ENCODE measurements around the gene WDFY3. TPM values are rescaled to one million over a fixed set of nuclear protein-coding genes. Genes with fewer than 3 reads are reported as not detected.
"Not testable (repeated sequence)": the region's sequence is repeated elsewhere in the genome, so short reads cannot be mapped to it uniquely, and the experiment has no call there.

Gene WDFY3
- total and polyA plus RNA-seq, 8 donors = 3.2 to 163 (median 28.4) TPM

DNA sequence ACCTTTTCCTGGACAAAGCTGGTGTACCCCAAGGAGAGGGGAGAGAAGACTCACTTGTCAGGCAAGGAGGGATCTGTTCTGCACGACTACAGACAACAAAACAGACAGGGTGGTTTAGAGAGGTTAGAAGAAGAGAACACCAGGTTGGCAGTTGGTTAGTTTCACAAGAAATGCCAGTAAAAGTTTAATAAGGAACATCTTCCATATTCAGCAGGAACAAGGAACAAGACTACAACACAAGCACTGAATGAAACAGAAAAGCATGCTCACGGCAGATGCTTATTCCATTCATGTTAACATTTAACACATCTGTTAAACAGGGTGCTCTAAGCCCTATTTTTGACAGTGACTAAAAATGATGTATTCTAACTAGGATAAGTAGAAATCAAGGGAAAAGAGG, 158.2 kb downstream of the WDFY3 start:
- Histone ChIP-seq H3K27ac (no peak overlapping the region), H3K27me3 (no peaks in the 10 kb centered on the region), H3K4me1 (peaks cover 0 to 6% (median 0%) of the 10 kb centered on the region in 4 donors), H3K4me3 (no peak overlapping the region), H3K36me3 (peaks cover 0 to 38% (median 28%) of the 10 kb centered on the region in 4 donors), H3K9me3 (no peaks in the 10 kb centered on the region)
- DNase-seq = no peak
- WGBS, 5 donors = 79 to 90% (median 88%) methylated on average over 2 of the region's 2 CpGs
- TF ChIP-seq POLR2AphosphoS5 (IDR thresholded peaks at IDR 0.05) = no peak
- TF ChIP-seq, protein P1, sequence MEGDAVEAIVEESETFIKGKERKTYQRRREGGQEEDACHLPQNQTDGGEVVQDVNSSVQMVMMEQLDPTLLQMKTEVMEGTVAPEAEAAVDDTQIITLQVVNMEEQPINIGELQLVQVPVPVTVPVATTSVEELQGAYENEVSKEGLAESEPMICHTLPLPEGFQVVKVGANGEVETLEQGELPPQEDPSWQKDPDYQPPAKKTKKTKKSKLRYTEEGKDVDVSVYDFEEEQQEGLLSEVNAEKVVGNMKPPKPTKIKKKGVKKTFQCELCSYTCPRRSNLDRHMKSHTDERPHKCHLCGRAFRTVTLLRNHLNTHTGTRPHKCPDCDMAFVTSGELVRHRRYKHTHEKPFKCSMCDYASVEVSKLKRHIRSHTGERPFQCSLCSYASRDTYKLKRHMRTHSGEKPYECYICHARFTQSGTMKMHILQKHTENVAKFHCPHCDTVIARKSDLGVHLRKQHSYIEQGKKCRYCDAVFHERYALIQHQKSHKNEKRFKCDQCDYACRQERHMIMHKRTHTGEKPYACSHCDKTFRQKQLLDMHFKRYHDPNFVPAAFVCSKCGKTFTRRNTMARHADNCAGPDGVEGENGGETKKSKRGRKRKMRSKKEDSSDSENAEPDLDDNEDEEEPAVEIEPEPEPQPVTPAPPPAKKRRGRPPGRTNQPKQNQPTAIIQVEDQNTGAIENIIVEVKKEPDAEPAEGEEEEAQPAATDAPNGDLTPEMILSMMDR (IDR thresholded peaks at IDR 0.05) = no peak
- no peak for TF ChIP-seq EP300 (IDR thresholded peaks at IDR 0.05)
- TF ChIP-seq POLR2A (IDR thresholded peaks at IDR 0.05) = no peak
- intact Hi-C loops (cut with DNase I; ENCODE audit: low total_unique reads) = no loop called here

DNA sequence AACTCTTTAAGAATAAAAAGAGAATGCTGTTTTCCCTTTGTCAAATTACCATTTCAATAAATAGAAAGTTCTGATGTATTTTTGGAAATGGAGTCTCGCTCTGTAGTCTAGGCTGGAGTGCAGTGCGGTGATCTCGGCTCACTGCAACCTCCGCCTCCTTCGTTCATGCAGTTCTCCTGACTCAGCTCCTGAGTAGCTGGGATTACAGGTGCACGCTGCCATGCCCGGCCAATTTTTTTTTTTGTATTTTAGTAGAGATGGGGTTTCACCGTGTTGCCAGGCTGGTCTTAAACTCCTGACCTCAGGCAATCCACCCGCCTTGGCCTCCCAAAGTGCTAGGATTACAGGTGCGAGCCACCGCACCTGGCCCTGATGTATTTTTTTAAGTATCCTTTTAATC, 159.9 kb downstream of the WDFY3 start:
- H3K4me1 ChIP-seq; H3K27me3 ChIP-seq; intact Hi-C loops (cut with DNase I; ENCODE audit: low total_unique reads); H3K9me3 ChIP-seq; DNase-seq; H3K4me3 ChIP-seq; H3K27ac ChIP-seq: not testable (repeated sequence)
- 95 to 98% (median 97%) methylated on average over 11 of the region's 11 CpGs for WGBS, 5 donors
- peaks cover 3 to 56% (median 46%) of the 10 kb centered on the region in 4 donors for H3K36me3 ChIP-seq

DNA sequence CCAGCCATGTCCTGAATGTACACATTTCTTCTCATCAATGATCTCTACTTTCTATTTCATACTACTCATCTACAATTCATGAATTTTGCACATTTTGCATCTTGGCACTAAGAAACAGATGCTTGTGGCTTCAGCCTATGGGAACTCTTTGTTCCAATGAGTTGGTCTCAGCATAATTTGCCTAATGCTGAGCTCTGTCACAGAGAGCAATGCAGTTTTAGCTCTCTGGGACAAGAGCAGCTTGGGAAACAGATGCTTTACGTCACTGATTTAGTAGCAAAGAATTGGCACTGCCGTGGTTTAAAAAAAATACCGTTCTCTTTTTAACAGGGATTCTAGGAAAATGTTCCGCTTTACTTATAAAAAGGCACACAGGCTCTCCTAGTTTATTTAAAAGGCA, 162.4 kb downstream of the WDFY3 start:
- no peaks in the 10 kb centered on the region for H3K9me3 ChIP-seq
- H3K36me3 ChIP-seq = peaks cover 11 to 62% (median 54%) of the 10 kb centered on the region in 4 donors
- H3K4me1 ChIP-seq = peaks cover 0 to 6% (median 0%) of the 10 kb centered on the region in 4 donors
- H3K27ac ChIP-seq = no peak overlapping the region
- no peaks in the 10 kb centered on the region for H3K27me3 ChIP-seq
- no peak overlapping the region for H3K4me3 ChIP-seq
- 69 to 81% (median 73%) methylated on average over 4 of the region's 4 CpGs for WGBS, 5 donors
- intact Hi-C loops (cut with DNase I; ENCODE audit: low total_unique reads) = no loop called here
- no peak for TF ChIP-seq POLR2AphosphoS5 (IDR thresholded peaks at IDR 0.05)
- TF ChIP-seq, protein P1 (IDR thresholded peaks at IDR 0.05) = no peak
- TF ChIP-seq EP300 (IDR thresholded peaks at IDR 0.05) = no peak
- no peak for TF ChIP-seq POLR2A (IDR thresholded peaks at IDR 0.05)
- DNase-seq = peak in 1 of 2 donors; percentile 59

DNA sequence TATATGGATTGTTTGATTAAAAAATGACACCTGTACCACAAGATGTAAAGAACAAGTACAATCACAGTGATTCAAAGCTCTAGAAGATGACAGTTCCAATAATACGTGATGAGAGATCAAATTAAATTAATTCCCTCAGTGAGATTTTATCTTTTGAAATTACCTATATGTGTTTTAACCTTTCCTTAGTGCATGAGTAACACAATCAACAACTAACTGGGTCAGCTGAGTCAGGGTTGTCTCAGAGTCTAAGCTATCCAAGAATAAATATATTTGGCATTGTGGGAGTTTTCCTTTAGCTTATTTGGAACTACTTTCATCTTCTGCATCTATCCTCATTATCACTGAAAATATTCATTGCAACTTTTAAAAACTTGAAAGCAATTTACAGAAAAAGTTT, 162.8 kb downstream of the WDFY3 start:
- H3K36me3 ChIP-seq = peaks cover 11 to 59% (median 52%) of the 10 kb centered on the region in 4 donors
- no peak for DNase-seq
- intact Hi-C loops (cut with DNase I; ENCODE audit: low total_unique reads) = no loop called here
- no peaks in the 10 kb centered on the region for H3K27me3 ChIP-seq
- peaks cover 0 to 6% (median 0%) of the 10 kb centered on the region in 4 donors for H3K4me1 ChIP-seq
- H3K9me3 ChIP-seq = no peaks in the 10 kb centered on the region
- H3K4me3 ChIP-seq = no peak overlapping the region
- WGBS, 5 donors = 84 to 91% (median 86%) methylated on average over 1 of the region's 1 CpG
- no peak for TF ChIP-seq EP300 (IDR thresholded peaks at IDR 0.05)
- TF ChIP-seq POLR2A (IDR thresholded peaks at IDR 0.05) = no peak
- TF ChIP-seq, protein P1 (IDR thresholded peaks at IDR 0.05) = no peak
- no peak for TF ChIP-seq POLR2AphosphoS5 (IDR thresholded peaks at IDR 0.05)
- no peak overlapping the region for H3K27ac ChIP-seq

DNA sequence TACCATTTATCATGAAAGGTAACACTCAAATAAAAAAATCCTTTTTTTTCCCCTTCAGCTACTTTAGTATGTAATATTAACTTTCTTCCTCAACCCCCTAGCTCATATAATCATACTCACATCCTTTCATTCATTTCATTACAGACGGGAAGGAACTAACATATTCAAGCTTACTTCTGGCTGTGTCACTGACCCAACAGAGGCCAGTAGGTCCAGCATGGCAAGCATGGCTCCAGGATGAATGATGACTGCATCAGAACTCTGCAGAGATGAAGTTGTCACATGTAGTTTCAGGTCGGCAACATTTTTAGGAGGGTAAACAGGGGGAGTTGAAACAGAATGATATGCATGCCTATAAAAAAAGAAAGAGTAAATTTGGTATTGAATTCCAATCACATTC, 163.4 kb downstream of the WDFY3 start:
- peaks cover 0 to 6% (median 0%) of the 10 kb centered on the region in 4 donors for H3K4me1 ChIP-seq
- 85 to 91% (median 89%) methylated on average over 2 of the region's 2 CpGs for WGBS, 5 donors
- H3K36me3 ChIP-seq = peaks cover 11 to 53% (median 47%) of the 10 kb centered on the region in 4 donors
- no peak overlapping the region for H3K4me3 ChIP-seq
- H3K27ac ChIP-seq = no peak overlapping the region
- intact Hi-C loops (cut with DNase I; ENCODE audit: low total_unique reads) = no loop called here
- no peak for DNase-seq
- no peaks in the 10 kb centered on the region for H3K9me3 ChIP-seq
- TF ChIP-seq POLR2A (IDR thresholded peaks at IDR 0.05) = no peak
- H3K27me3 ChIP-seq = no peaks in the 10 kb centered on the region

Data from stomach (tissue), 9 donors.